ENCODE data around the gene ORM2.

Gene ORM2

DNA sequence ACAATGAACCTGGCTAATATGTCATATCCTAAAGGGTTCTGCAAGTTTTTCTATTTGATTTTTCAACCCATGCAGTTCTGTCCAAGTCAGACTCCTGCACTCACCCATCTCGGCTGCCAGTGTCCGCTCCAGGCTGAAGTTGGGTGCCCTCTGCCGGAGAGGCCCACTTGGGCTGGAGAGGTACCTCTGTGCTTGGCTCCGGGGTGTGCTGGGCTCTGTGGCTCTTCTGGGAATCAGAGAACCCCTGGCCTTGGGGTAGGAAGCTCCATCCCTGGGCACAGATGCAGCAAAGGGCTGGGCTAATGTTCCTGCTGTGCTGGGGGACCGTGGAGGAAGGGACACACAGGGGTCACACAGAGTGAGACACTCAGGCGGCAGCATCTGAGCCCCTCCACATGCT, 26.2 kb downstream of the ORM2 start:
- no peak for FAIRE-seq

DNA sequence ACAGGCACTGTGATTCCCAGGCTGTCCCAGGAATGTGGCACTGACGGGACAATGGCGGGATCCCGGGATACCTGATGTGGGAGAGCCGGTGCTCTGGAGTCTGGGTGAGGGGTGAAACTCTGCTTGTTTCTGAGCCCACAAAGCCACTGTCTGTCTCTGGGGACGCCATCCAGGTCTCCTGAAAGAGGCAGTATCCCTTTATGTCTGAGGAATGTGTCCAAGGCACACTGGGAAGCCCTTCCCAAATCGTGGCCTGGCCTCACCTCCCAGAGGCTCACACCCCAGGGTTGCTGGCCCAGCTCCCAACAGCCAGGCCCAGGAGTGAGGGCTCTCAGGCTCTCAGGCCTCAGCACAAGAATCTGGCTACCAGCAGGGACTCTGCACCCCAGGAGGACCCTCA, 27.1 kb downstream of the ORM2 start:
- no peak for FAIRE-seq

- FAIRE-seq = no peak
Measured at GRCh38 chr9:114357360-114357759, 27.7 kb downstream of the ORM2 start.

DNA sequence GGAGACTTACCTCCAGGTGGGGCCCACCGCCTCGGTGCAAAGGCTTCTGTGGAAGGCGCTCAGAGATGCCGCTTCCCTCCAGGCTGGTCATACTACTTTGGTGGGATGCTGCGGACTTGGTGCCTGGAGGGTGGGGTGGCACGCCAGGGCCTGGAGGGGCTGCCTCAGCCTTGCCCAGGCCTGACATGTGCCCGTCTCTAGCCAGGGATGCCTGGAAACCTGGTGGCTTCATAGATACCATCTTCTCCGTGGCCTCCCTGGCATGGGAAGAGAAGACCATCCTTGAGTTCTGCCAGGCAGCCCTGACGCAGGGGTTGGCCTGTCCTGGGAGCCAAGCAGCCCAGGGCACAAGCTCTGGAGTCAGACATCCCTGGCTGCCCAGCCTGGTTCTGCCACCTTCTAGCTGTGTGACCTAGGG, 28.3 kb downstream of the ORM2 start:
- no peak for FAIRE-seq

DNA sequence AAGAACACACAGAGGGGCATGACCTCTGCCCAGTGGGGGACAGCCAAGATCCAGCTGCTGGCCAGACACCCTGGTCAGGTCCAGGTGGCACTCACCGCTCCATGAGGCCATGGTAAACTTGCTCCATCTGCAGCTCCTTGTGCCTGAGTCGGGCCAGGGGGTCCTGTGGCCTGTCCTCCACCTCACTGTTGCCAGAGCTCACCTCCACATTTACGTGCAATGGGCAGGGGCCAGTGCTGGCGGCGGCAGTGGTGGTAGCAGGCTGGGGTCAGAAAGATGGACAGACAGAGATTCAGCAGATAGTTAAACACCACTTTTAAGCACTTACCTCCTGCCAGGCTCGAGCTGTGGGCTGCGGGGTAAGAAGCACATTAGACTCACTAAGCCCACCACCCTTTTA, 30.1 kb downstream of the ORM2 start:
- FAIRE-seq = no peak

- no peak for FAIRE-seq
Measured at GRCh38 chr9:114361542-114361941, 31.9 kb downstream of the ORM2 start.

GRCh38 chr9:114362394-114362793, 32.7 kb downstream of the ORM2 start:
- FAIRE-seq = no peak

DNA sequence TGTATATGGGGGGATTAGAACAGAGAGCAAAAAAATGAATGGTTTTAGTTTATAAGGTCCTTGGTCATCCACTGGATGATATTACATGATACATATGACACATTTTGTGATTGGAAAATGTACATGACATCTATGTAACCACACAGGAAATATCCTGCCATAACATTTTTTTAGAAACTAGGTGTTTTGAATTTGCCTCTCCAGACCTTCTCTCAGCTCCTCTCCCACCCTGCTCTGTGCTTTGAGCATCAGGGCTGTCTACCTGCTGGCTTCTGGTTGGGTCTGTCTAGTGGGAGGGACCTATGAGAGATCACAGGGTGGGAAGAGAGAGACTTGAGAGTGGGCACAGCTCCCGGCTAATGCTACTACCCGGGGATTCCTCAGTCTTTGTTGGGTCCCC, 33.8 kb downstream of the ORM2 start:
- no peak for FAIRE-seq

GRCh38 chr9:114364134-114365041, 34.7 kb downstream of the ORM2 start:
- no peak for FAIRE-seq

DNA sequence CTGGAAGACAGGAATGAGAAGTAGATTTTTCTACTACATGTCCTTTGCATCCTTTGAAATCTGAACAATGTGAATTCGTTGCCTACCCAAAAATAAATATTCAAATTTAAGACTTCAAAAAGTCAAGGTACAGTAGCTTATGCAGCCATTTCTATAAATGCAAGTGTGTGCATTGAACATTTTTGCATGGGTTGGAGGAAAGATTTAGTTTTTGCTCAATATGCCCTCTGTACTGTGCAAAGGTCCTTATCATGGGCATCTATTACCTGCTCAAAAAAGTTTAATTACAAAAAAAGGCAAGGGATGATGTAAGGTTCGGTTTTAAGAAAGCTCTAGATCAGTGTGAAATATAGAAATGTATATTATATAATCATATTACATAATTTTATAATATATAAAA, 35.5 kb downstream of the ORM2 start:
- FAIRE-seq = no peak

DNA sequence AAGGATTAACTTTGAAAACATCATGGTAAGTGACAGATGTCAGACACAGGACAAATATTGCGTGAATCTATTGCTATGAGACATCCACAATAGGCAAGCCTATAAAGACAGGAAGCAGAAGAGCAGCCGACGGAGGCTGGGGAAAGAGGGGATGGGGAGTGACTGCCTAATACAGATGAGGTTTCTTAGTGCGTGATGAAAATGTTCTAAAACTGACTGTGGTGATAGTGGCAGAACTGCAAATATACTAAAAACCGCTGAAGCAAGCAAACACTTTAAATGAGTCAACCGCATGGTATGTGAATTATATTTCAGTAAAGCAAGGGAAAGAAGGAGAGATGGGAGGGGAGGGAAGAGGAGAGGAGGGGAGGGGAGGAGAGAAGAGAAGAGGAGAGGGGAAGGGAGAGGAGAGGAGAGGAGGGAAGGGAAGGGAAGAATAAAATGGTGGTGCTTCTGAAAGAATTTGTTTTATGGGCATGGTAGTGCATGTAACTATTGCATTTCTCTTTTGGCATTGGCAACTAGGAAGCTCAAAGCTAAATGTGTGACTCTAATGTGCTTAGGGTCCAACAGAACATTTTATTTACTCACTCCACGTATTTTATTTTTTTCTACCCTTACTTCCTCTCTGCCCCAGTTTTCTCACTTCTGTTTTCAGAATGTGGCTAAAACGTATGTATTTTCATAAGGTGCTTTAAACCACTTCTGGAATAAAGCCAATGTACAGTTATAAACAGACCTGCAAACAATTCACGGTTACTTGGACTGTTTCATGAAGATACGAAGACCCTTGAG, 36.9 kb downstream of the ORM2 start:
- FAIRE-seq = no peak

DNA sequence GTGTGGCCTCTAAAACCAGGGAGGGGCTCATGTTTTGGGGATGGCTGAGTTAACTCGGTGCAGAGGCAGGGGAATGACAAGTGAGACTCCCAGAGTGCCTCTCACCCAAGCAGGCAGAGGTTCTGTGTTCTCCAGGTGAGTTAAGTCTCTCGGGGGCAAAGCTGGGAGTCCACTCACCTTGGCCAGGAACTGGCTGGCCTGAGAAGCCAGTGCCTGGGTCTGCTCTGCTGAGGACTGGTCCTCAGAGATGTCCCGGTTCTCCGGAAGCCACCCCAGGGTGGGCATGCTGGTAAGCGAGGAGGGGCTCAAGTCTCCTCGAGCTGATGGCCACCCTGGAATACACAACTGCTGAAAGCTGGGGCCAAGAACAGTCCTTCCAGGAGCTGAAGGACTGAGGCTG, 37.7 kb downstream of the ORM2 start:
- no peak for FAIRE-seq

DNA sequence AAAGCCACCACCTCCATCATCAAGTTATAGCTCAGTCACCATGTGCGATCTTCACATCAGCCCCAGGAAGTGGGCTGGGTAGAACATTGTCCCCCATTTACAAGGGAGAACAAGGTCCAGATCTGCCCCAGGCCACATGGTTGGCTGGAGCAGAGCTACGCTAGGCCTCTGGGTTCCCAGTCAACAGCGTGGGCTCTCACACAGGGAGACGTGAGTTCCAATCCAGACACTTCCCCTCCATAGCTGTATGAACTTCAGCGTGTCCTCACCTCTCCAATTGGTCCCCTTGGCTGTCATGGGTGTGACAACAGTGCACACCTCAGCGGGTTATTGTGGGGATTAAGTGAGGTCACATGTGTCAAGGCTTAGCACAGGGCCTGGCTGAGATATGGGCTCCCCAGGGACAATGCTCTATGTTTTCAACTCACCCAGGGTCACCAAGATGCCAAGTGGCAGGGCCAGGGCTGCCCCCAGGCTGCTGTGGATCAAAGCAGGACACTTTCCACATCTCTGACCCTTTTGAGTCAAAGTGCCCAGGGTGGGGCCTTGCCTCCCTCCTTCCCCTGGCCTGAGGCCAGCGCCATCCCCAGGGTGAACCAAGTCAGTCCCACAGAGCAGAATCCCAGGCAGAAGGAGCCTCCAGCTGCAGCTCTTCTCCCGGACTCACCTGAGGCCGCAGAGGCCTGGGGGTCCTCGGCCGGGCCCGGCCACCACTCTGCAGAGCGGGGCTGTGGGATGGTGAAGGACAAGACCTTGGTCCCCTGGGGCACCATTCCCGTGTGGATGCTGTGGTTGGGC, 38.3 kb downstream of the ORM2 start:
- FAIRE-seq = no peak

DNA sequence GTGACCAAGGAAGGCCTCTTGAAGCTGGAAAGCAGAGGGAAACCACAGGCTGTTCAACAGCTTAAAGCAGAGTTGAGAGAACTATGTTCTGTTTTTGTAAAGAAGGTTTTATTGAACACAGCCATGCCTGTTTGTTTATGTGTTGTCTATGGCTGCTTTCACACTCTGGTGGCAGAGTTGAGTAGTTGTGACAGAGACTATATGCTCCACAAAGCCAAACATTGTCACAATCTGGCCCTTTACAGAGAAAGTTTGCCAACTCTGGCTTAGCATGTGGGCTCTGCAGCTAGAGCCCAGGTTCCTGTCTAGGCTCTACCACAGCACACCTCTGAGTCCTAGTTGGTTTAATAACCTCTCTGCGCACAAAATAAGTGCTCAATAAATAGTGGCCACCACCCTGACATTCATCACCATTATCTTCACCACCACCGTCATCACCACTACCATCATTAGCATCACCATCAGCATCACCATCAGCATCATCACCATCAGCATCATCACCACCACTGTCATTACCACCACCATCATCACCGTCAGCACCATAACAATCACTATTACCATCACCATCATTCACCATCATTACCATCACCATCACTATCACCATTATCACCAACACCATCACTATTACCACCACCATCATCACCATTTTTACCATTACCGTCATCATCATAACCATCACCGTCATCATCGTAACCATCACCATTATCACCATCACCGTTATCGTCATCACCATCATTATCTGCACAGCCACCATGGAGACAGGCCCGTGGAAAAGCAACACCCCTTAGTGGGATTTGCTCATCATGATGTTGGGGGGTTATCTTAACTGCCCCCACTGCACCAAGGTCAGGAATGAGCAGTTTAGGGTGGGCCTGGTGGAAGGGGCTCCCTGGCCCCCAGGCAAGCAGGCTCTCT, 39.8 kb downstream of the ORM2 start:
- FAIRE-seq = no peak

DNA sequence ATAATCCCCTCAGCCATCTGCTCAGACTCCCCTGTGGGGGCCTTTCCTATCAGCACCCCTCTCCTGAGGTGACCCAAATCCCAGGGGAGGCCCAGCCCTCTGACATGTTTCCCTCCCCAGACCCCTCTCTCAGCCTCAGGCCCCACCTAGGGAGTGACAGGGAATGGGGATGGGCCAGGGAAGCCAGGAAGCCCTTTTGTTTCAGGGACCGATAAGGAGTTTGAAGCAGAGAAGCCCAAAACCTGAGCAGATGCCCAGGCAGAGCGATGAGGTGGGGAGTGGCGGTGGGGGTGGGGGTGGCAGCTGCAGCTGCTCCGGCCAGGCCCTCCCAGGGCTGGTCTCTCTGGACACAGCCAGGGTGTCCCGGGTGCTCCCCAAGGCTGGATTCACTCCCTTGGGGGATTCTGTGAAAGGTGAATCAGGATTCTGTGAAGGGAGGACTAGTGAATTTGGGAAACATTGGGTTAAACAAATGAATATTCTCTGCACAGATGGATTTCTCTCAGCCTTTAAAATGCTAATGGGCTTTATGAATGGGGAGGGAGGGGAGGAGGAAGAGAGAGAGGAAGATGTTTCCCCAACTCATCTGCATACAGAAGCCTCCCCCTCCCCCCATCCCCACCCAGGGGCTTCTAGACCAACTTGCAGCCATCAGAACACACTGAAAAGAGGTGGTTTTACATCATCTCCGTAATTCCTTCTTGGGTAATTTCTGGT, 40.7 kb downstream of the ORM2 start:
- FAIRE-seq = no peak

DNA sequence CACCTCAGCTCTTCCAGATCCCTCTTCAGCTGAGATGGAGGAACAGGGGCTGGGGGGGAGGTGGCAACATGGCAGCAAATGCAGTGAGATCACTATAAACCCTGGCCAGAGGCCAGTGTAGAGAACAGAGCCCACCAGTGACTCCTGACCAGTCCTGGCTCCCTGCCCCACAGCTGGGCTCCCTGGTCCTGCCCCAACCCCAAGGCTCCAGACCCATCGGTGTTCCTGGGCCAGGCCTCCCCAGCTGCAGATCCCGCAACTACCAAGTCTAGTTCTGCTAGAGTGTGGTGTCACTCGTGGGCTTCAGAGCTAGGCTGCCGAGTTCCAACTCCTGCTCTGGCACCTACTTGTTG, 41.3 kb downstream of the ORM2 start:
- no peak for FAIRE-seq

DNA sequence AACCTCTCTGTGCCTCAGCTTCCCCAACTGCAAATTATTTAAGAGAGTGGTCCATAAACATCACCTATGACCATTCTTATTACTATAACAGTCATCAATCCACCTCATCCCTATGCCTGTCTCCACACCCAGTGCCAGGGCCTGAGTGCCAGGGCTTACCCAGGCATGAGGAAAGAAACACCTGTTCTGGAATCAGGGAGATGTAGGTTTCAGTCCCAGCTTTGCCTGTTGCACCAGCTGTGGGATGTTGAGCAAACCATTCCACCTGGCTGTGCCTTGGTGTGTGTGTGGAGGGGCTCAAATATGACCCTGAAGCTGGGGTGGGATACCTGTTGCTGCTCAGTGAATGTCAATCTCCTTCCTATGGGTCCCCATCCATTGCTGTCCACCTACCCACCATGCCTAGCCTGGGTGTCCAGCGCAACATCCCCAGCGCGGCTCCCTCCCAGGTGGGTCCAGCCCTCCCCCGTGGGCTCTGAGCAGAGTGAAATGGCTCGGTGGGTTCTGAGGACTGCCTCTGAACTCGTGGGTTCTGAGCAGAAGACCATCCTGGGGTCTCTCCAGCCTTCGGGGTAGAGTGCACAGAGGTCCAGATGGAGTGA, 41.8 kb downstream of the ORM2 start:
- FAIRE-seq = no peak

DNA sequence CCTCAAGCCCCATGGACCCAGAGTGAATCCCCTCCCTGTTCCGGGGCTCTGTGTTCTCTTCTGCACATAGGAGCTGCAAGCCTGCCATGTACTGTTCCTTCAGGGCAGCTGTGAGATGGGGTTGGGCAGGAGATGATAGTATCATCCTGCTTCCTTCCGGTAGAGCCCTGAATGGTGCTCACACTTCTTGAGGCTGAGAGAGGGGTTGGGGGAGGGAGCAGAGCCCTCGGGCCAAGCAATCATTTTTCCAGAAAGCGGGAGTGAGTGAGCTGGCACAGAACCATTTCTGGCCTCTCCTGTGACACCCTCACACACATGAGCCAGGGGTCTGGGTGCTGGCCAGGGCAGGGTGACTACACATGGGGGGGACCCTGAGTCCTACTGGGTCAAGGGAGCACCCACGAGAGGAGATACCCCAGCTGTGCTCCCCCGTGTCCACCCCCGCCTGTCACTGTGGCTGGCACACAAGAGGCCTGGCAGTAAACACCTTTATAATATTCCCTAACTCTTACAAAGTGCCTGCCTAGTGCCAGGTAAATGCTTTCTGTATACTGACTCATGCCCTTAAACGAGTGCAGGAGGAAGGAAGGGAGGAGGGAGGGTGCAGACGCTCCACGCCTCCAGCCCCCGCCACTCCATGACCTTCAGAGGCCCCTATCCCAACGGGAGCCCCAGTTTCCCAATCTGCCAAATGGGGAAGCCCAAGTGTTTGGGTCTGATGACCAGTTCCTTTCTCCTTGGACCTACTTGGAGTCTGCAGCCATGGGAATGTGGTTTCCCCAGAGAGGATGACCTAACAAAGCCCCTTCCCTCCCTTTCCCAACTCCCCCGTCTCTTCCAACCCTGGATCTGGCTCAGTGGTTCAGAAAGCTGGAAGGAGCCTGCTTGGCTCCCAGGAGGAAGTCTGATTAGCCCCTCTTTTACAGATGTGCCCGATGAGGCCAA, 42.6 kb downstream of the ORM2 start:
- no peak for FAIRE-seq

DNA sequence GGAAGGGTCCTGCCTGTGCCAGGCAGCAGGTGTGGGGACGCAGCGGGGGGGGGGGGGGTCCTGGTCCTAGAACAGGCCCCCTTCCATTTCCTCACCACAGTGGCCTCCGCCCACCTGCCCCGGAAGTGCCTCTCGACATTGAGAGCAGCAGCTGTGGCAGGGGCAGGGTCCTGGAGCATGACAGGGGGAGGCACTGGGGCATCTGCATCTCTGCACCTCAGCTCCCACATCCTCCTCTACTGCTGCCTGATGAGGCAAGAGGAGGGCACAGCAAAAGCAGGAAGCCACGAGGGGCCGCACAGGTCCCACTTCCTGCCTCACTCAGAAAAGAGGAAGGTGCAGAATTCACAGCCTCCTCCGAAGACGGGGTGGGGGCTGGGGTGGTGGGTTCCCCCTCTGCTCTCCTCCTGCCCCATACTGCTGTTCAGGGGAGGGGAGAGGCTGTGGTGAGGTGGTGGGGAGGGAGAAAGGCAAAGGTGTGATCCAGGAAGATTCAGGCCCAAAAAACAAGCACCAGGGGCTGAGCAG, 43.3 kb downstream of the ORM2 start:
- FAIRE-seq = no peak
